Hippocampal formation (tissue), 2 donors: Measurements from ENCODE around the gene COL4A2.

Experiments
- DNase-seq, 2 donors: peaks; one replicate each; lab custom pipeline; 2025; lab: John Stamatoyannopoulos, UW

COL4A2 gene

GRCh38 chr13:110322126-110322827, 15.2 kb downstream of the COL4A2 start:
- DNase-seq, result no peak

DNA sequence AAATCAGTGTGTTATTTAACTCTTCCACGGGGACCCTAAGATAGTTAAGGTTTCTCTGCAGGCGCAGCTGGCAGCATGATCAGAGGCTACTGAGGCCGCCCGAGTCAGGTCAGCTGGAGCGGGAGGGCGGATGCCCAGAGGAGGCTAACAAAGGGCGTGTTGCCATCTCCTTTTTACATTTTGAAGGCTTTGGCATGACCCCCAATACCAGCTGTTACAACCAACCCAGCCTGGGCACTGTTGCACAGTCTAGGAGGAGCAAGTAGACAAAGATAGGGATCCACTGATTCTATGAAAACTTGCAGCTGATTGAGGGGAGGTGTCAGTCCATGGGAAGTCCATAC, 15.7 kb downstream of the COL4A2 start:
- no peak for DNase-seq

DNA sequence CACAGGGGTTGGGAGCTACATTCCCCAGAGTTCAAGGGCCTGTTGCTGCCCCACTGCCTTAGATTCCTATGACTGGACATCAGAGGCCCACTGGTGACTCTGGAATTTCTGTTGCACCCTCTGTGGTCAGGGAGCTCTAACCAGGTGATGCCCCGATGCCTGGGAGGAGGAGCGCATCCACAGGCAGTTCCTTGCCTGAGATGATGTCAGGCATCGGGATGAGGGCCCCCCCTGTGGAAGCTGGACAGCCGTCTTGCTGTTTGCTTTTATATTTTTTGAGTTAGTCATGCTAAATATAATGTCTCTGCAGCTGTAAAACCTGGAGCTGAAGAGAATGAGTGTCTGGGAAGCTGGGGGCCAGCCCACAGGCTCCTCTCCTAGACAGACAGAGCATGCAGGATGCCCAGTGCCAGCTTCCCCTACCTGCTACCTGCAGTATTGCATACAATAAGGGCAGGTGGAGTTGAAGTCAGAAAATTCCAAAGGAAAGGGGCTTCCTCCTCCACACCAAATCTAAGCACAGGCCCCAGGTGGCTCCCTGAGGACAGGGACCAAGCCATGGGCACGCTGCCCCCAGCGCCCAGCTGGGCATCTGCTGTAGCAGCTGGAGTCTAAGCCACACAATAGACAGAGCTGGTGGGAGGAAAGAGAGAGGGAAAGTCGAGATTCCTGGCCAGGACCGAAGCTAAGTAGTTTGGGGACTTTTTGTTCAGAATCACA, 16.2 kb downstream of the COL4A2 start:
- no peak for DNase-seq

GRCh38 chr13:110324026-110324749, 17.1 kb downstream of the COL4A2 start:
- DNase-seq, result no peak

GRCh38 chr13:110326263-110326904, 19.3 kb downstream of the COL4A2 start:
- no peak for DNase-seq

GRCh38 chr13:110327051-110327721, 20.1 kb downstream of the COL4A2 start:
- DNase-seq, result no peak

DNA sequence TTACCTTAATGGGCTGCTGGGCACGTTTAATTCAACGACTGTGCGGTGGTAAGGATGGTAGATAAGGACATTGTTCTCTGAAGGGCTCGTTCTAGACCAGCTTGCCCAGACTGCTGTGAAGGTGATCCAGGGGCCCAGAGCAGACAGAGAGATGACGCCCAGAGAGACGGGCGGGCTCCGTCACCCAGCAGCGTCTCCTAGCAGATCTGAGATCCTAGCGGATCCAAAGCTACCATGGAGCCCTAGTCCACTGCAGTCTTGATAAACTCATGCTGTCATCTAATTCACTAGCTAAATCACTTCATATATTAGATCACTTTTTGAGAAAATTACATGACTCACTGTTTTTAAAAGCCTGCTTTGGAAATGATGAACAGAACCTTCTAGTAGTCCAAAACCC, 21.5 kb downstream of the COL4A2 start:
- DNase-seq, result no peak

DNA sequence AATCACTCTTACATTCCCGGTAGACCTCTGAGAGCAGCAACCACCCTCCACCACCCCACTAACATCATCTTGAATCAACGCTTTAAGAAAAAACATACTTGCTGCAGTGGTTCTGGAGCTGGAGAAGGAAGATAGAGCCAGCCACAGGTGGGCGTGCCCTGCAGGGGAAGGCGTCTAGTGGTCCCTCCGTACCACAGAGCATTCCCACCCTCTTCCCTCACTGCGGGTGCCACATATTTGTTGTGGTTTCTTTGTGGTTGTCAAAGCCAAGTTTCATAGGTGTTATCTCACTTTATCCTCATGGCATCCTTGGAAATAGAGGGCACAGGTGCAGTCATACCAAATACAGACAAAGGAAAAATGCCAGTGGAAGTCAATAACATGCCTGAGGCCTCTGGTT, 22.2 kb downstream of the COL4A2 start:
- DNase-seq, result no peak

DNA sequence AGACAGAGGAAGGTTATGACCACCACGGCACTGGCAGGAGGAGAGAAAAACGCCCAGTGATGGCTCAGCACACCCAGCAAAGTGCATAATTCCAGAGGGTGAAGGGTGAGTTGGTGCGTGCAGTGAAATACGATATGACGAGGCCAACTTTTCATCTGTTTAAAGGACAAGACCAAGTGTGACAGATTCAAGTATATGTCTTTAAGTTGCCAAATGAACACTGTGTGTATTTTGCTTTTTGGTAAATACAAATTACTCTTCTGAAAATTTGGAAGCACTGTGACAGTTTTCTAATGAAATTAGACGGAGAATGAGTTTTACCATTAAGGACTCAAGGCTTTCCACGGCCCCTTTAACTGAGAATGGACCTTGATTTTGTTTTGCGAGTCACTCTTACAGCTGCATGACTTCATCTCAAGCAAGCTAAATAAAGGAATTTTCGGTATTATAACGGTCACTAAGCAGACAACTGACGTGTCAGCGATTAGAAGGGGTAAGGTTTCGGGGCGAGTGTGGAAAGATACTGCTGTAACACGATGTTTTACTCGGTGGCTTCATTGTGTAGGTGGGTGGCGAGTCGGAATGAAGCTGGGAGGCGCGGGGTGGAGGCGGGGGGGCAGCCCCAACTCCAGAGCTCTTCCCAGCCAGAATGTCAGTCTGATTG, 22.8 kb downstream of the COL4A2 start:
- no peak for DNase-seq

- no peak for DNase-seq
Observed at GRCh38 chr13:110330491-110331011, 23.5 kb downstream of the COL4A2 start.

DNA sequence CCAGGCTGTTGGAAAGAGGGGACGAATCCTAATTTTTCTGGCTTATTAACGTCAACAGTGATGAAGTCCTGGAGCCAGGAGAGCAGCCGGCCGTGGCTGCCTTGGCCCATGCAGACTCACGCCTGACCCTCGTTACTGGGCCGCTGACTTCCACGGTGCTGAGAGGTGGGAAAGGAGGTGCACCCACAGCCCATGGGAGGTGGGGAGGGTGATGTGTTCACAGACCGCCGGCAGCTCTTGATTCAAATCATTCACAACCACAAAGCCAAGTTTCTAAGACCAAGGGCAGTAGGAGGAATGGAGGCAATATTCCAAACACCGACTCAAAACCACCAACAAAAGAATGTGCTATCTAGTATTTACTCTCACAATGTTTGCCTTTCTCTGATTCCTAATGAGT, 24.3 kb downstream of the COL4A2 start:
- no peak for DNase-seq

- no peak for DNase-seq
Observed at GRCh38 chr13:110332750-110333149, 25.7 kb downstream of the COL4A2 start.

DNA sequence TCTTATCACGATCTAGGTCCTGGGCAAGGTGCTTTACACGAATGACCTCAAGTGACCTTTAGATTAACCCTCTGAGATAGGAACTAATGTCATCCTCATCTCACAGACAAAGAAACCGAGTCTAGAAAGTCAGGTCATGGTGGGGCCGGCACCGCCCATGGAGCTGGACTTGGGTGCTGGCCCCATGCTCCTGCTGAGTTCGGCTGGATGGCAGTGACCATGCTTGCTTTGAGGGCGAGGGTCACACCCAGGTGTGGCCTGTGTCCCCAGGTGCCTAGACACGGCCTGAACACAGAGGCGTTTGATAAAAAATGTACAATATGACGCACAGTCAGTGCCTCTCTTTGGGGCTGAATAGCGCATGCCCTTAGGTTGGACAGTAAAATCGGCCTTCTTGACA, 26.8 kb downstream of the COL4A2 start:
- no peak for DNase-seq

DNA sequence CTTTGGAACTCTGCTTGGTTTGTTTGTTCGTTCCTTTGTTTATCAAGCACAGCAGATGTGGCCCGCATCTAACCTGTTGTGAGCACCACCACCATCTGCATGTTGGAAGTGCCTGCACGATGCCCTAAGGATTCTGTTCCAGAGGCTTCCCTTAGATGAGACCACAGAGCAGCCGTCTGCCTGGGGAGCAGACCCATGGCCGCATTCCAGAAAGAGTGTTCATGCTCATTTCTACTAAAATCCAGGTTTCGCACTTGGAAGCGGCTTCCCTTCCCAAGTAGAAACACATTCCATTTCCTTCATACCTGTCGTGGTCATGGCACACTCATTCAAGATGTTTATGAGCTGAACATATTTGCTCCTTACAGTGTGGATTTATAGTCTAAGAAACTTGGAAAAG, 27.2 kb downstream of the COL4A2 start:
- DNase-seq, result no peak

- no peak for DNase-seq
Observed at GRCh38 chr13:110334841-110335490, 27.9 kb downstream of the COL4A2 start.

GRCh38 chr13:110336108-110336507, 29.0 kb downstream of the COL4A2 start:
- no peak for DNase-seq

GRCh38 chr13:110336681-110337080, 29.6 kb downstream of the COL4A2 start:
- DNase-seq, result no peak

DNA sequence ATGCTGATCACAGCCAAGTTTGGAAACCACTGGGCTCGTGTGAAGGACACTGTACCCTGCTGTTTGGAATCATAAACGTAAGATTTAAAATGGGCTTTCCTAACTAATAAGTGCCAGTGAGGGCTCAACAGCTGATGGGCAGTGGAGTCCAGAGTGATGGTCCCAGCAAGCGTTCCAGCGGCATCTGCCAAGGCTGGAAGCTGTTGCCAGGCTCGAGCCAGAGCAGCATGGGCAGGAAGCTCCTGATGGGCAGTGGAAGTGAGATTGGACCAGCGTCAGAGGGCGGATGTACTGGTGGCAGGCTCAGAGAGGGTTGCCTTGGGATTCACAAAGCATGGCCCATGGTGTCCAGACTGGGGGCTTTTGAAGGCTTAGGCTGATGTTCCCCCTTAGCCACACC, 30.2 kb downstream of the COL4A2 start:
- no peak for DNase-seq

DNA sequence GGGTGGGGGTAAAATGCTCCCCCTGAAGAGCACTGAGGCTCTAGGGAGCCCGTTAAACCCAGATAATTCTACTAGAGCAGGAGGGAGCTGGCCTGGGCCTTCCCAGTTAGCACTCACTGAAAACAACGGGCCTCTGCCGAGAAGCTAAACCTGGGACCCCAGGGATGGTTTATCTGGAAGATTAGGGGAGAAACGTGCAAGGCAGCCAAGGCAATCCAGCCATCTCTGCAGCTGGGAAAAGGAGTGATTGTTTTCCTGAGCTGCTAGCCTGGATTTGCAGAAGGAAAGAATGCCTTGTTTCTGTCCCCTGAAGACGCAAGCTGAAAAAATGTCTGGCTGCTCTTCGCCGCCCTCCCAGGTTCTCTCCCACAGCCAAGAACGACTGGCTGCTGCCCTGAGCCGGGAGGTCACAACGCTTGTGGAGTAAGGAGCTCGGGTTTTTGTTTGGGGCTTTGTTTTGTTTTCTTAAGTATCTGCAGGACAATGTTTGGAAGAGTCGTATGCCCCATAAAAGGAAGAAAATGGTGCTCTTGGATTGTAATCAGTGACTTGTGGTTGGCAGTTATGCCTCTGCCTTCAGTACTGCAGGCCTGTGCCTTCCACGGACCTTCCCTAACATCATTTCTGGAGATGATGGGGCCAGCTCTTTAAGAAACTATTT, 31.5 kb downstream of the COL4A2 start:
- no peak for DNase-seq

- DNase-seq, result no peak
Observed at GRCh38 chr13:110339263-110339662, 32.2 kb downstream of the COL4A2 start.
